CD4-positive, alpha-beta T cell treated with Interferon gamma for 1 hour (primary cell): ENCODE measurements around the gene SBDS.
"Not testable (repeated sequence)": the region's sequence is repeated elsewhere in the genome, so short reads cannot be mapped to it uniquely, and the experiment has no call there.

ENCODE experiments used
- DNase-seq: peaks from one replicate; pipeline ENCODE4 v3.0.0-alpha.2; 2020

Gene SBDS

DNA sequence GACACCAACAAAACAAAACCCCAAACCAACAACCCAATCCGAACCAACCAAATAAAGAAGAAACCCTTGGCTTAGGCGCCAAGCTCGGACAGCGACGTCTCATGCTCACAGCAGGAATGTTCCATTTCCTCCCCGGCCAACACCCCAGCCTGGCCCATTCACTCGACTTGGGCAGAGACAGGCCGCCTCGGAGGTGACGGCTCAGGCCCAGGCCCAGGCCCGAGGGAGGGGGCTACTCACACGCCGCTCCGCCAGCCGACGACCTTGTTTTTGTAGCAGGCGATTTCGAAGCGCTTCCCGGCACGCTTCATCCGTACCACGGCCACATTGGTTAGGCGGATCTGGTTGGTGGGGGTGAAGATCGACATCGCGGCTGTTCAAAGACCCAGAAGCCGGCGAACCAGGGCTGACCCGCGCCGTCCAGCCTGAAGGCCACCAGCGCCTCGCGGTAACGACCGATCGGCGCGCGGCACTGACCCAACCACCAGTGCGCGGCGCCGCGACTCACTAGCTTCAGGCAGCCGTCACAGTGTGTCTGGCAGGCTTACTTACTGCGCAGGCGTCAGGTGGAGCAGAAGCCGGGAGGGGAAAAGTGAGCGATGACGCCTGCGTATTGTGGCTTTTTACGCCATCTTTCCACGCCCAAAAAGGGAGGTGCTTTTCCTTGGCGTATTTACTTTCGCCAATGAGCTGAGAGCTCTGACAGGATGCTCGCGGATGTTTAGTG lies at the start of gene SBDS:
SBDS (minus strand) TSS at position 537 of the 727 bp plus-strand sequence; CDS start at position 368, 169 bp downstream.
- peak; percentile 98 for DNase-seq

- DNase-seq = not testable (repeated sequence)
Observed at GRCh38 chr7:67043559-67043930, 48.2 kb upstream of the SBDS start.

GRCh38 chr7:67042781-67043558 lies 47.6 kb upstream of the SBDS start:
- not testable (repeated sequence) for DNase-seq

- not testable (repeated sequence) for DNase-seq
Observed at GRCh38 chr7:67040832-67041231, 45.4 kb upstream of the SBDS start.

DNA sequence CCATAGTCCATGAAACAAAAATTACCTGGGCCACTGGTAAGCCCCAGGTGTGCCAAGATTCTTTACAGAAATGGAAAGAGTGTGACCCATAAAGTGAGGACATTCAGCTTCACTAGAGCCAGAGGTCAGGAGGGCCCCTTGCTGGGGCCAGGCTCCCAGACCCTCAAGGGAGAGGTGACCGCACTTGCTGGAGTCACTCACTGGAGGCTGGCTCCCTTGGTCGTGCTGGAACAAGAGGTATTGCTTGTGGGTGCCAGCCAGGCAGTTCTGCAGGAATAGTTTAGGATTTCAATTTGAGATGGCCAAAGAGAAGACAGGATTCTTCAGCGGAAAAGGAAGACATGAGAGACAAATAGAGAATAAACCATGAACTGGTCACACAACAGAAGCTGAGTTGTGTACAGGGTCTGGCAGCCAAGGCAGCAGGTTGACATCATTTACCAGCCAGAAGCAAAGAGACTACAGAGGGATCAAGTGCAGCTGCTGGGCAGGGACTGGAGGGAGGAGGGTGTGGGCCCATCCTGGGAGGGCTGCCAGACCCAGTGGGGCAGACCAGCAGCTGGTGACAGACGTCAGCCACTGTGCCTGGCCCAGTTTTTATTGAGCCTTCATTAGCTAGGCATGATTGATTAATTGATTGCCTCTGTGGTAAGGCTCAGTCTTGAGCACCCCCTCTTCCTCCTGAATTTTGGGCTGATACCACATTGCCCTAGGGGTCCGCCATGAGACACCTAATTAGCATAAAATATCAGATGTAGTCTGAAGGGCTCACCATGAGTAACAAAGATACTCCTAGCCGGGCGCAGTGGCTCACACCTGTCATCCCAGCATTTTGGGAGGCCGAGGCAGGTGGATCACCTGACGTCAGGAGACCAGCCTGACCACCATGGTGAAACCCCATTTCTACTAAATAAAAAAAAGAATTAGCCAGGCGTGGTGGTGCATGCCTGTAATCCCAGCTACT lies 41.3 kb upstream of the SBDS start:
- not testable (repeated sequence) for DNase-seq

DNA sequence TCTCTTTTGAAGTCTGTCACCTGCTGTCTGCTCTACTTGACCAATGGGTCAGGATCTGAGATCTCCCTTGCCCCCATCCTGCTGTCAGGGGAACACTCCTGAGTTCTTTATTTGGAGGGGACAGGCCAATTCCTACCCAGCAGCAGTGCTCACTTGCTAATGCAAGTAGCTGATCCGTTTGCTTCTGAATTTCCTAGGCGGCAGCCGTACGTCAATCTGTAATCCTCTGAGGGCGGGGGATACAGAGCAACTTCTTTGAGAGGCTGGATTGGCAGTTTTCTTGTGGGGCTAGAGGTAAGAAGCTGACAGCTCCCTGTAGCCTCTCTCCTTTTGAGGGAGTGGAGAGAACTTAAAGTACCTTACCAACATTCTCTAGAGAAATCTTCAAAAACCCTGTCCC lies 37.9 kb upstream of the SBDS start:
- no peak for DNase-seq

- not testable (repeated sequence) for DNase-seq
Observed at GRCh38 chr7:67031685-67032084, 36.3 kb upstream of the SBDS start.

DNA sequence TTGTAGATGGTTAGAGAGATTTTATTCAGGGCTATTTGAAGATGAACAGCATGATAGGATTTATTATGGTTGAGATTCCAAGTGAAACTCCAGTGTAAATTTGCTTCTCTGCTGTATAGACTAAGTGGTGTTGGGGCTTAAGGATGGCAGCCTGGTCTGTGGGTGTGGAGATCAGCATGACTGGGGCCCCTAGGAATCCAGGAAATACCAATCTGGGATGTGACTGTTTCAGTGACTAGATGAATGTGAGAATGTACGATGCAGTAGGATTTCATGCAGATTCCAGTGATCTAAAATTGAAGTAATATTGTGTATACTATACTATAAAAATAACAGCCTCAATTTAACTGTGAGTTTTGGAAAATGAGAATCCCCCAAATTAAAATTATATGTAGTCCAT lies 30.1 kb upstream of the SBDS start:
- not testable (repeated sequence) for DNase-seq

GRCh38 chr7:67022511-67022910 lies 27.1 kb upstream of the SBDS start:
- DNase-seq = no peak

GRCh38 chr7:67021260-67021659 lies 25.9 kb upstream of the SBDS start:
- DNase-seq = no peak

DNA sequence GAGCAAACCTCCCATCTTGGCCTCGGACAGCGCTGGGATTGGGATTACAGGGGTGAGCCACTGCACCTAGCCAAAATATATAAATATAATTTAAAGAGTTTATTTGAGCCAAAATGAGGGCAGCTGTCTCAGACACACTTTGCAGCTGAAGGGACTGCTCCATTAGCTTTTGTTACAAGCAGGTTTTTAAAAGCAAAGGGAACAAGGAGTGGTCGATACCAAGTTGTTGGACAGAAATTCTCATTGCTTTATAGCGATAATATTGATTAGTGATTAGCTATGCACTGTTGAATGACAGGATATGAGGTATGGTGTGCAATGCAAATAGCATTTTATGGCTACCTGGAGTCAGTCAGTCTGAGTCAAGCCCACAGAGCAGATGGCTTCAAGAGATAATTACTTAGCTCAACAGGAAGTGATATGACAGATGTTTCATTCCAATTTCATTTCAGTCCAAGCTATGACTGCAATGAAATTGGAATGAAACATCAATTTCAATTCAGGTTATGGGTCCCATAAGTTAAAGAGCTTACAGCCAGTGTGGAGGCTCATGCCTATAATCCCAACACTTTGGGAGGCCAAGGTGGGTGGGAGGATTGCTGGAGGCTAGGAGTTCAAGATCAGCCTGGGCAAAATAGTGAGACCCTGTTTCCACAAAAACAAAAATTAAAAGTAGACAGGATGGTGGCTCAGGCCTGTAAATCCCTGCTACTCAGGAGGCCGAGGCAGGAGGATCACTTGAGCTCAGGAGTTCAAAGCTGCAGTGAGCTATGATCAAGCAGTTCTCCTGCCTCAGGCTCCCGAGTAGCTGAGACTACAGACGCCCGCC lies 24.4 kb upstream of the SBDS start:
- no peak for DNase-seq

DNA sequence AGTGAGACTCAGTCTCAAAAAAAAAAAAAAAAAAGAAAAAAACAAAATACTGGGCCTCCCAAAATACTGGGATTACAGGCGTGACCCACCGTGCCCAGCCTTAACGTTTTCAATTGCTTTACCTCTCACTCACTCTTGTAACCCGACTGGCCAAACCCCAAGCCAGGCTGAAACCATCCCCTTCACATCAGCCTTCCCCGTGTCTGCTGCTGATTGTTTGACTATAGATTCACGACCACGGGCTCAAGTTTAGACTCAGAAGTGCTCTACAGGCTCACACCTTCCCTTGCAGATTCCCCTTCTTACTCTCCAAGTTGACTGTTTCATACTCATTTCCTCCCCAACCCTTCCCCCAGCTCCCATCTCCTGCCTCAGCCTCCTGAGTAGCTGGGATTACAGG lies 23.6 kb upstream of the SBDS start:
- DNase-seq = no peak

DNA sequence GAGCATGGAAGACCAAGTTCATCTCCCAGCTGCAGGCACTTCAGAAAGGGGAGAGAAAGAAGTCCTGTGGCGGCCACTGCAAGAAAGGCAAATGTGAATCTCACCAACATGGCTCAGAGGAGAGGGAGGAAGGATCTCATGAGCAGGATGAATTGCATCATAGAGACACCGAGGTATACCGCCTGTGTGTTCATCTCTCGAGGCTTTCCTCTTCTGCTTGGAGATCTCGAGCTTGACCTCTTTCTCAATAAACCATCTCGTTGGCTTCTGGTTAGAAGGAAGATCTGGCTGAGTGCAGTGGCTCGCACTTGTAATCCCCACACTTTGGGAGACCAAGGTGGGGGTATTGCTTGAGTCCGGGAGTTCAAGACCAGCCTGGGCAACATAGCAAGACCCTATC lies 22.6 kb upstream of the SBDS start:
- not testable (repeated sequence) for DNase-seq

DNA sequence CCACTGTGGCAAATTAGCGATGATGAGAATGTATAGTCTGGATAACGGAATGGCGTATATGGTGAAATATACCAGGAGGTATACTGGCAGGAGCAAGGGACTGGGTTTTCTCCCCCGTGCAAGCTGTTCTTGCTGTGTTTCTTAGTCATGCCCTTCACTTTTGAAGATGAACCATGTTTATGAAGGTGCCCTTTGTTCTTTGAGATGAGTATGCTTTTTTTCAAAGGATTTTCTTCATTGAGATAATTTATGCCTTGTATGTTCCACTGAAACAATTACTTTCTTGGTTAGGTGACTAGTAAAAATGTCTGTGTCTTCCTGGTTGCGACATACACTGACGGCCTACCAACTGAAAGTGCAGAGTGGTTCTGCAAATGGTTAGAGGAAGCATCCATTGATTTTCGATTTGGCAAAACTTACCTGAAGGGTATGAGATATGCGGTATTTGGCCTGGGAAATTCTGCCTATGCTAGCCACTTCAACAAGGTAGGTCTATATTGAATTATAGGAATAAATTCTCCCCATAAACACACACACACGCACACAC lies 18.8 kb upstream of the SBDS start:
- DNase-seq = not testable (repeated sequence)

GRCh38 chr7:67009677-67010076 lies 14.3 kb upstream of the SBDS start:
- not testable (repeated sequence) for DNase-seq

DNA sequence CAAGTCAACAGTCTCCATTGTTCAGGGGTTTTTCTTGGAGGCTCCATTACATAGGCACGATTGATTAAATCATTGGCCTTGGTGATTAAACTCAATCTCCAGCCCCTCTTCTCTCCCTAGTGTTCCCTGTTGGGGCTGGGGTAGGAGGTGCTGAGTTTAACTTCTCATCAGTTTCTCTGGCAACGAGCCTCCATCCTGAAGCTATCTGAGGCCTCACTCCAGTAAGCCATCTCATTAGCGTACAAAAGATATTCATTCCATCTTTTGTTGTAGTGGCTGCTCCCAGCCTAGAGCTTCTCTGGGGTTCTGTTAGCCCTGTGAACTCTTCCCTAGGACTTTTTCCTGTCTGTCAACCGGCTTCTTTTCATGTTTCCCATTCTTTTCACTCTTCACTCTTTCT lies 12.9 kb upstream of the SBDS start:
- no peak for DNase-seq

DNA sequence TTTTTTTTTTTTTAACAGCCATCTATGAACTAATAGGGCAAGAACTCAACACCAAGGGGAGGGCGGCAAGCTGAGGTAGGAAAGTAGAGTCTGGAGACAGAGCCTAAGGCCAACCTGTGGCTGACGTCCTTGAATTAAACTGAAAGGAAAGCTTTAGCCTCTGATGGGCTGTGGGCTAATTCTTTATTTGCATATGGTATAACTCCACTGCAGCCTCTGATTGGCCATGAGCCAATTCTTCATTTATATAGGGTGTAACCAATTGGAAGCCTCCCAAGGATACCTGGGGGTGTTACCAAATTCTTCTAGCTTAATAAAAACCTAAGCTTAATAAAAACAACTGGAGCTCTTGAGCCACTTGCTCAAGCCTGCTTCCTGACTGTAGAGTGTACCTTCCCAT lies 11.6 kb upstream of the SBDS start:
- DNase-seq = no peak

DNA sequence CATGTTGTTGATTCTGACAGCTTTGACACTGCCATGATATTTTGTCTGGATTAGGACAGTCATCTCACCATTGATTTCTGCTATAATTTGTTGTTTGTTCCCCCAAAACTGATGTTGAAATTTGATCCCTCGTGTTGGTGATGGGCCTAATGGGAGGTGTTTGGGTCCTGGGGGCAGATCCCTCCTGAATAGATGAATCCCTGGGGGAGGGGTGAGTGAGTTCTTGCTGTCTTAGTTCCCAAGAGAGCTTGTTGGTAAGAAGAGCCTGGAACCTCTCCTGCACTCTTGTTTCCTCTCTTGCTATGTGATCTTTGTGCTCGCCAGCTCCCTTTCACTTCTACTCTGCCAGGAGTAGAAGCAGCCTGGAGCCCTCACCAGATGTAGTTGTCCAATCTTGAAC lies 8.8 kb upstream of the SBDS start:
- DNase-seq = not testable (repeated sequence)

DNA sequence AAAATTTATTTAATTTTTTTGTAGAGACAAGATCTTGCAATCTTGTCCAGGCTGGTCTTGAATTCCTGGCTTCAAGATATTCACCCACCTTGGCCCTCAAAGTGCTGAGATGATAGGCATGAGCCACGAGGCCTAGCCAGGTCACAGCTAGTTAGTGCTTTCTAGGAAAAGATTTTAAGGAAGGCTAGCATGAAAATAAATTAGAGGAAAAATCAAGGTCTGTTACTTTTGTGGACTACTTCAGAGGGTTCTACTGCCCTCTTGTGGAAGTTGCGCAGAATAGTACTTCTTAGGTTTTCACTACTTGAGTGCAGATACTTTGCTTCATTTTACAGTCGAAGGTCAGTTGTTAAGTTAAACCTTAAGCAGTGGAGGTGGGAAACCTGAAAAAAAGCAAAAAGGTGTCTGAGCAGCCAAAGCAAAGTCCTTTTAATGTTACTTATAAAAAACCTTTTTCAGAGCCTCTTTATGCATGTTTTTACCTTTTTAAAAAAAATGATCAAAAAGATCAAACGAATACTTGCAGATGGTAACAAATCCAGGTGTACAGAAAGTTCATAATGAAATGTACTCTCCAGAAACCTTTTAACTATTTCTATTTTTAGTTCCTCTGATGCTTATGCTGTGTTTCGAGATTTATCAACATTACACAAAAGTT lies 5.3 kb upstream of the SBDS start:
- not testable (repeated sequence) for DNase-seq

DNA sequence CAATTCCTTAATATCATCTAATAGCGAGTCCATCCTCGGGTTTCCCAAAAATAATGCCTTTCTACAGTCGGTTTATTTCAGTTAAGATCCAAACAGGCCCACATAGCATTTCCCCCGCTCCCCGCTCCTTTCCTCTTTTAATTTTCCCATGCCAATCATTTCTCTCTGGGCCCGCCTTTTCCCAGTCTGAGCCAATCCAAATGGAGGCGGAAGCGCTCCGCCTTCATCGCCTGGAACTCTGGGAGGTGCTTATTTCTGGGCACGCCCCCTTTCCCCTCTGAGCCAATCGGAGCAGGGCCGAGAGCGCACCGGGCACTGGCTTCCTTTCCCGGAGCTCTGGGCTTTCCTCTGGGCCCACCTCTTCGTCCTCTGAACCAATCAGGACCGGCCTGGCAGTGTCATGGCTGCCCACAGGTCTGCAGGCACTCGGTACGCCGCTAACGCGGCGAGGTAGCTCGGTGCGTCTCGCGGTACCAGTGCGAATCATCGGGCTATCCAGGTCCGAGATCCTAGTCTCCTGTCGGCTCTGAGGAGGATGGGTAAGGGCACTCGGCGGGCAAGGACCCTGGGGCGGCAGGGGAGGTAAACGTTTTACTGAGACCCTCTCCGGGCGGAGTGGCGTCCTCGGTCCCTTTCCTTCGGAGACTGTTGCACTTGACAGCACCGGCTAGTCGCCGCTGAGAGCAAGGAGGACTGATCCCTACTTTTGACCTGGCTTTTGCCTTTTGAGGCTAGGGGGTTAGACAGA lies 1.2 kb upstream of the SBDS start, which contains the start of gene TYW1:
TYW1 (plus strand) TSS at position 390 of the 748 bp plus-strand sequence; CDS start at position 536, 146 bp downstream.
- peak; percentile 98 for DNase-seq
